Ectodermal cell (in vitro differentiated cells): Measurements from ENCODE around the gene WDR33.

ENCODE experiments used
- H3K27ac ChIP-seq: 2 replicates; pipeline ENCODE4 v1.7.0; 2013; ENCODE audit warnings: mild to moderate bottlenecking, low read depth, low read length; ENCODE audit not compliant: insufficient read depth, poor library complexity, severe bottlenecking
- H3K27me3 ChIP-seq: 2 replicates; pipeline ENCODE4 v1.7.0; 2013; ENCODE audit warnings: mild to moderate bottlenecking, low read length; ENCODE audit not compliant: insufficient read depth, control insufficient read depth, poor library complexity, severe bottlenecking
- H3K36me3 ChIP-seq: one replicate; pipeline ENCODE4 v1.7.0; 2013; ENCODE audit warnings: low read length; ENCODE audit not compliant: control insufficient read depth, insufficient read depth
- H3K4me1 ChIP-seq: one replicate; pipeline ENCODE4 v1.7.0; 2013; ENCODE audit warnings: low read length; ENCODE audit not compliant: control insufficient read depth, insufficient read depth
- H3K4me3 ChIP-seq: 2 replicates; pipeline ENCODE4 v1.7.0; 2013; ENCODE audit warnings: low read depth, low read length, control low read depth; ENCODE audit not compliant: insufficient read depth
- H3K9me3 ChIP-seq: 2 replicates; pipeline ENCODE4 v1.7.0; 2013; ENCODE audit warnings: mild to moderate bottlenecking, low read length, moderate library complexity; ENCODE audit not compliant: control insufficient read depth
- WGBS, 2 experiments: methylation state at CpG; one replicate each; pipeline ENCODE4 v1.1.7; 2013; ENCODE audit warnings: missing lambda C conversion rate in 2 of 2; 5-methylcytosine and 5-hydroxymethylcytosine counted together

The WDR33 gene

DNA sequence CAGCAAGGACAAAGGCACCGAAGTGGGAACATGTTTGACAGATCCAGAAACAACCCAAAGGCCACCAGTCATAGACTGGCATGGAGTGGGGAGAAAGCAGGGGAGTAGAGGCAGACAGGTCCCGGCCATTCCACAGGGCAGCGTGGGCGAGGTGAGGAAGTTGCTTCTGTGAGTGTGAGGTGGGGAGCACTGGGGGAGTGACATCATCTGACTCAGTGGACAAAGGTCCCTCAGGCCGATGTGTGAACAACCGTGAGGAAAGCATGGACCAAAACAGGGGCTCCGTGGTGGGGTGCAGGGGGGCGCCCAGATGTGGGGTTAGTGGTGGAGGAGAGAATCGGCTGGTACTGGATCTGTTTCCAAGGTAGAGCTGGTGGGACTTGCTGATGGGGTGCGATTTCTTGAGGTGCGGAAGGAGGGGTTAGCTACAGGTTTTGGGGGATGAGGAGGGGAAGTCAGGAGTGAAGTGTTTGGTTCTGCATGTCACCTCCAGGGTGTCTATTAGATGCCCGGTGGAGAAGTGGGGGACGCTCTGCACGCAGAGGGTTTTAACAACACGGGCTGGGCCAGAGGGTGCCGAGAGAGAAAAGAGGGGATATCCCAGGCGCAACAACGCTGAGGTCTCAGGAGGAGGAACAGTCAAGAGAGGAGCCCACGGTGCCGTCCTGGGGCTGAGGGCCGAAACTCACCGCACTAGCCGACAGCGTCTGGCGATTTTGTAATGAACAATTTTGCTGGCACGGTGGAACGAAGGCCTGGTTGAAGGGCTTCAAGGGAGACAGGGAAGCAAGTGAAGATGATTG, 112.2 kb downstream of the WDR33 start:
- WGBS, 2 experiments = 93 to 94% methylated on average over 27 of the region's 27 CpGs

DNA sequence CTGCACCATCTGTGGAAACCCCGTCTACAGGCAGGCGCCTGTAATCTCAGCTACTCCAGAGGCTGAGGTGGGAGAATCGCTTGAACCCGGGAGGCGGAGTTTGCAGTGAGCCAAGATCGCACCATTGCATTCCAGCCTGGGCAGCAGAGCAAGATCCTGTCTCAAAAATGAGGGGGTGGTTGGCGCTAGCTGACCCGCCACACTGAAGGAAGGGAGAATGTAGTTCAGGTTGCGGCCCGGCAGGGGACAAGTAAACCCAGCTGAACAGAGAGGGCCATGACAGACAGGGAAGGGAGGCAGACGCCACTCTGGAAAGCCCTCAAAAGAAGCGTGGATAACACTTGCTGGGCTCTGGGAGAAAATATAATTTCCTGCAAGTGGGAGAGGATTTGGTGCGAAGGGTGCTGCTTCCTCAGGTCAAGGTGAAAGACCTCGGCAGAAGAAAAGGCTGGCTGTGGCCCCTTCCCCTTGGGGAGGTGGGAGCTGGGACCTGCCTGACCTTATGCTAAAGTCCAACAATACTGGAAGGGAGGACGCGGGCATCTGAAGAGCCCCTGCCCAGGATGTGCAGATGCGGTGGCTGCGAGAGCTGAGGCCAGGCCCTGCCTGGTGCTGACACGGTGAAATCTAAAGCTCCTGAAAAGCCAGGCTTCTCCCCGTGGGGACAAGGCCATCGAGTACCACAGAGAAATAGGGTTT, 113.3 kb downstream of the WDR33 start:
- H3K36me3 ChIP-seq = no peaks in the 10 kb centered on the region
- H3K9me3 ChIP-seq = no peaks in the 10 kb centered on the region
- WGBS, 2 experiments = 94 to 95% methylated on average over 21 of the region's 21 CpGs
- H3K27me3 ChIP-seq = peaks cover 4% of the 10 kb centered on the region
- no peak overlapping the region for H3K4me3 ChIP-seq
- no peak overlapping the region for H3K27ac ChIP-seq
- H3K4me1 ChIP-seq = peaks cover 11% of the 10 kb centered on the region

More for the DNA sequence above, 112.2 kb downstream of the WDR33 start:
- no peak overlapping the region for H3K4me3 ChIP-seq
- H3K36me3 ChIP-seq = peaks cover 4% of the 10 kb centered on the region
- no peaks in the 10 kb centered on the region for H3K9me3 ChIP-seq
- peaks cover 4% of the 10 kb centered on the region for H3K27me3 ChIP-seq
- no peak overlapping the region for H3K27ac ChIP-seq
- H3K4me1 ChIP-seq = peaks cover 17% of the 10 kb centered on the region

DNA sequence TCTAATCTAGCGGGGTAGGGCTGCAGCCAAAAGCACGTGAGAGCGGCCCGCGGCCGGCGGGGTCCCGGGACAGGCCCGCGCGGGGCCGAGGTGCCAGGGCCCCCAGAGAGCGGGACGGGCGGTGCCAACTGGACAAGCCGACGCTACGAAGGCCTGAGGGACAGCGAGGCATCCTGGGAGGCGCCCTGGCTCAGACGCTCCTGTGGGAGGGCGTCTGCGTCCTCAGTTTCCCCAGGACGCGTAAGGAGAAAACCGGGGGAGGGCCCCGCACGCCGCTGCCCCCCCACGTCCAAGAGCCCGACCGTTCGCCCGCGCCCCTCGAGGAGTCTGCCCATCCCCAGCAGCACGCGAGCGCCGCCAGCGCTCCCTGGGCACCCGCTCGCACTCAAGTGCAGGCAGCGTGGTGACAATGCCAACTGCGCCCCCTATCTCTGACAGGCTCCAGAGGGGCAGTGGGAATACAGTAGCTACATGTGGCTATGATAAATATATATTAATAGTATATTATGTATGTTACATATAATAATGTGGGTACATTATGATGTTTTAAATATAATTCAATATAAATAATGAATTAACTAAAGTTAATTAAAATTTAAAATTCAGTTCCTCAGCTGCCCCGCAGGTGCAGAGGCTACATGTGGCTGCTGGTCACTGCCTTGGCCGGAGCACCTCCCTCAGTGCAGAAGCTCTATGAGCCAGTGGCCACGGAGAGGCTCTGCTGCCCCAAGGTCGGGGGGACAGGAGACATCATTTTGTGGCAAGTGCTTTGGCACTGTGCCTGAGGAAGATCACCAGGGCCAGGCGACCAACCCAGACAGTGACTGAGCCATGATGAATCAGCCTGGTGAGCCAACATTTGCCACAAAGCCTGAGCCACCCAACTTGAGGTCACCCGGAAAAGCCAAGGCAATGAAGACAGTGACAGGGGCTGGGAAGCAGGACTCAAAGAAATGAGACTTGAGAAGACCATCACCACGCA, 115.2 kb downstream of the WDR33 start:
- 79% methylated on average over 52 of the region's 52 CpGs for WGBS, 2 experiments
- Histone ChIP-seq H3K9me3 (peaks cover under 1% of the 10 kb centered on the region), H3K4me1 (peaks cover 7% of the 10 kb centered on the region), H3K4me3 (no peak overlapping the region), H3K36me3 (no peaks in the 10 kb centered on the region), H3K27me3 (peaks cover 4% of the 10 kb centered on the region), H3K27ac (no peak overlapping the region)

DNA sequence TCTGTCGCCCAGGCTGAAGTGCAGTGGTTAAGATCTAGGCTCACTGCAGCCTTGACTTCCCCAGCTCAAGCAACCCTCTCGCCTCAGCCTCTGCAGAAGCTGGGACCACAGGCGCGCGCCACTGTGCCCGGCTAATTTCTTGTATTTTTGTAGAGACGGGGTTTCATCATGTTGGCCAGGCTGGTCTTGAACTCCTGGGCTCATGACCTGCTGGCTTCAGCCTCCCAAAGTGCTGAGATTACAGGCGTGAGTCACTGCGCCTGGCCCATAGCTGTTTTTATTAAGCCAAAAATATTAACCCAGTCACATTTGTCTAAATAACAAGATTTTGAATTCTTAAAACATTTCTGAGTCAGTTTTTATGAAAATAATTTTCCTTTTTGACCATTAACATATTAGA, 116.0 kb downstream of the WDR33 start:
- peaks cover 3% of the 10 kb centered on the region for H3K9me3 ChIP-seq
- H3K4me3 ChIP-seq = no peak overlapping the region
- no peaks in the 10 kb centered on the region for H3K36me3 ChIP-seq
- WGBS, 2 experiments = 94% methylated on average over 9 of the region's 9 CpGs
- H3K4me1 ChIP-seq = no peaks in the 10 kb centered on the region
- H3K27ac ChIP-seq = no peak overlapping the region
- H3K27me3 ChIP-seq = peaks cover 4% of the 10 kb centered on the region

DNA sequence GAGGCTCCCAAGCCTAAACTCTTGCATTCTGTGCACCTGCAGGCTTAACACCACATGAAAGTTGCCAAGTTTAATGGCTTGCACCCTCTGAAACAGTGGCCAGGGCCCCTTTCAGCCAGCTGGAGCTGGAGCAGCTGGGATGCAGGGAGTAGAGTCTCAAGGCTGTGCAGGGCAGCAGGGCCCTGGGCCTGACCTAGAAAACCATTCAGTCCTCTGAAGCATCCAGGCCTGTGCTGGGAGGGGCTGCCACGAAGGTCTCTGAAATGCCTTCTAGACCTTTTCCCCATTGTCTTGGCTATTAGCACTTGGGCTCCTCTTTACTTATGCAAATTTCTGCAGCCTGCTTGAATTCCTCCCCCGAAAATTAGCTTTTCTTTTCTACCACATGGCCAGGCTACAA, 120.3 kb downstream of the WDR33 start:
- Histone ChIP-seq H3K27me3 (peaks cover 4% of the 10 kb centered on the region), H3K27ac (no peak overlapping the region), H3K9me3 (peaks cover 3% of the 10 kb centered on the region), H3K4me3 (no peak overlapping the region), H3K36me3 (no peaks in the 10 kb centered on the region), H3K4me1 (no peaks in the 10 kb centered on the region)
- 78 to 82% methylated on average over 2 of the region's 2 CpGs for WGBS, 2 experiments

DNA sequence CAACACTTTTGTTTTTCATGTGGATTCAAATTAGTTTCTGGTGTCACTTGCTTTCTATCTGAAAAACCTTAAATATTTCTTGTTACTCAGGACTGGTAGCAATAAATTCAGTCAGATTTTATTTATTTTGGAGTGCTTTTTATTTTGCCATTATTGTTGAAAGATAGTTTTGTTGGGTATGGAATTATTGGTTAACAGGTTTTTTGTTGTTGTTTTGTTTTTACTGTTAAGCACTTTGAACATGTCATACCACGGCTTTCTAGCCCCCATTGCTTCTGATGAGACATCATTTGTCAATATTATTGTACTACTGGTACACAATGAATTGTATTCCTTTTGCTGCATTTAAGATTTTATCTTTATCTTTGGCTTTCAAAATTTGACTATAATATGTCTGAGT, 122.6 kb downstream of the WDR33 start:
- WGBS, 2 experiments = 86% methylated on average over 1 of the region's 1 CpG; no CpG with 5 or more reads in 1 of the 2 experiments
- Histone ChIP-seq H3K4me1 (no peaks in the 10 kb centered on the region), H3K9me3 (peaks cover 3% of the 10 kb centered on the region), H3K4me3 (no peak overlapping the region), H3K27ac (no peak overlapping the region), H3K27me3 (no peaks in the 10 kb centered on the region), H3K36me3 (no peaks in the 10 kb centered on the region)

DNA sequence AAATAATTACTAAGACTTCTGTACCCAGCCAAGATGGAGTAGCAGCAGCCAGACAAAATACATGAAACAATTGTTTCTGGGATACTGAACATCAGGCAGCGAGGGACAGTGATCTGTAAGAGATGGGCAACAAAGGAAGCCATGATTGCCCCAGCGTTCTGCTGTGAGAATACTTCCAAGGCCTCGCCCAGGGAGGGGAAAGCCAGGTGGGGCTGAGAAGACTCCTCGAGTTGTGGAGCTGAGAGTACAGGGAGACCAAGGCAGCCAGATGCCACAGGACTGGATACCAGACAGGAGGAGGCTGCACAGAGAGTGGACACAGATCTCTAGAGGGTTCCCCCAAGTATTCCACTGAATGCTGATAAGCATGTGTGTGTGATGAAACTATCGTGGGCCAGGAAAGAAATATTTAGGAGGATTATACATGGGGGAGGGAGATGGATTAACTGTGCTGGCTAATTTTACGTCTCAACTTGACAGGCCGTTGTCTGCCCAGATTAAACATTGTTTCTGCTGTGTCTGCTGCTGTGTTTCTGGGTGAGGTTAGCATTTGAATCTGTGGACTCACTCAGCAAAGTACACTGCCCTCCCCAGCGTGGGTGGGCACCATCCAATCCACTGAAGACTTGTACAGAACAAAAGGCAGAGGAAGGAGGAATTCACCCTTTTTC, 125.4 kb downstream of the WDR33 start:
- no peaks in the 10 kb centered on the region for H3K9me3 ChIP-seq
- peaks cover 6% of the 10 kb centered on the region for H3K4me1 ChIP-seq
- WGBS, 2 experiments = 83 to 87% methylated on average over 8 of the region's 8 CpGs
- no peak overlapping the region for H3K4me3 ChIP-seq
- no peak overlapping the region for H3K27ac ChIP-seq
- no peaks in the 10 kb centered on the region for H3K36me3 ChIP-seq
- no peaks in the 10 kb centered on the region for H3K27me3 ChIP-seq

DNA sequence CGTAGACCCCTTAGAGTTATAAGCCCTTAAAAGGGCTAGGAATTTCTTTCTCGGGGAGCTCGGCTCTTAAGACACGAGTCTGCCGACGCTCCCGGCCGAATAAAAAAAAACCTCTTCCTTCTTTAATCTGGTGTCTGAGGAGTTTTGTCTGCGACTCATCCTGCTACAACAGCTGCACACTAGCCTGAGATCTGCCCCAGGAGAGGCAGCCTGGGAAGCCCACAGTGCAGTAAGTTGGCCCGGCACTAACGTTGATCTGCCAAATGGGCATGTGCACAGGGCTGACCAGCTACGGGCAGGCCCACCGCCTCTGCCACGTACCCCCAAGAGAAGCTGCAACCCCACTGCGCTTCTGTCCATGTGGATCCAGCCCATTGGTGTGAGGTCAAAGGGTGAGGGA, 127.2 kb downstream of the WDR33 start:
- no peak overlapping the region for H3K4me3 ChIP-seq
- no peak overlapping the region for H3K27ac ChIP-seq
- WGBS, 2 experiments = 92 to 93% methylated on average over 15 of the region's 15 CpGs

DNA sequence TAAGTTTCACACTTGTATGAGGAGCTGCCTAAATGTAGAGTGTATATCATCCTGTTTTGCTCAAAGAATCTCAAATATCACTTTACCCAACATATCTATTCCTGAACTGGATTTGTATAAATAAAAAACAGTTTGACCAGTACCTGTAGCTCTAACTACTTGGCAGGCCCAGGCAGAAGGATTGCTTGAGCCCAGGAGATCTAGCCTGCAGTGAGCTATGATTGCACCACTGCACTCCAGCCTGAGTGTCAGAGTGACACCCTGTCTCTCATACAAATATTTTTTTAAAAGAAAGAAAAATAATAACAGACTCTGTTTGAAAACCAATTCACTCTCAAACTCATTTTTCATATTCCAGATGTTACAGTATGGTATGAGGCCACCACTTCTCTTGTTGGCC, 127.9 kb downstream of the WDR33 start:
- Histone ChIP-seq H3K36me3 (no peaks in the 10 kb centered on the region), H3K27ac (no peak overlapping the region), H3K9me3 (no peaks in the 10 kb centered on the region), H3K4me3 (no peak overlapping the region), H3K27me3 (no peaks in the 10 kb centered on the region), H3K4me1 (peaks cover 6% of the 10 kb centered on the region)

More for the DNA sequence above, 127.2 kb downstream of the WDR33 start:
- Histone ChIP-seq H3K27me3 (no peaks in the 10 kb centered on the region), H3K9me3 (no peaks in the 10 kb centered on the region), H3K36me3 (no peaks in the 10 kb centered on the region), H3K4me1 (peaks cover 6% of the 10 kb centered on the region)
